ENCODE results near the gene PDE11A.
A peak's percentile ranks its signal among the peaks of the same experiment; 100 is the strongest.
"Not testable (repeated sequence)": the region's sequence is repeated elsewhere in the genome, so short reads cannot be mapped to it uniquely, and the experiment has no call there.

The PDE11A gene

DNA sequence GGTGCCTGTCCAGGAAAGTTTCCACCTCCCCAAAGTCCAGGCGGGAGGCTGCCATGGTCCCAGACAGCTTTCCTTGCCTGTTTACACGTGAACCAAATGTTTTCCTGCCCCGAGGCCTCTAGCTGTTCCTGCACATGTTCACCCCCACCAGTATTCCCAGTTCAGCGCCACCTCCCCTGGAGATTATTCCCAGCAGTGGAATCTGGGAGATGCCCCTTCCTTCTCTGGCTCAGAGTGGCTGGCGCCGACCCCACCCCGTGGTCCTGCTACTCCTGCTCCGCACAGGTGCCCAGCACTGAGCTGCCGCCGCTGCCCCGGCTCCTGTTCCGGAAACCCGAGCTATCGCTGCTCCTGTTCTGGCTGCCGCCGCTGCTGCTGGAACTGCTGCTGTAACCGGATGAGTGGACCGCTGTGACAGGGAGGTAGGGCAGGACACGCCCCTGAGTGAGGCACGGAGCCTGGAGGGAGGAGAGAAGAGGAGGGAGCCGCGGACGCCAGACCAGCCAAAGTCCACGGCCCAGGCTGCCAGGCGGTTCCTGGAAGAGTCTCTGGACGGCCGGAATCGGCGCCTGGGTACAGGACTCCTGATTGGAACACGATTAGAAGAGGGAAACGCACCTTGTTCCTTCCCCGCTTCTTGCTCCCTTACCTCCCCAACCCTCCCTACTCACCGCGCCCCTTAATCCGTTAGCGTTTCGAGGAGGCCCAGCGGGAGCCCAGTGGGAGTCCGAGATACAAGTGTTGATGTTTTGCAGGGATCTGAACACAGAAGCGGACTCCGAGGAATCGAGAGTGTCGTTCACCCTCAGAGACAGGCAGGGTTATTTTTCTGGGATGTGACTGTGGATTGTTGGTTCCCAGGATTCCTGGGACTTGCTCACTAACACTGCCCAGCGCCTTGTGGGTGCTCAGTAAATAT, at the start of gene PDE11A:
TSS of gene PDE11A (minus strand) at position 395 of the 919 bp plus-strand sequence. CDS start at position 55, 340 bp downstream.
- DNase-seq (ENCODE audit: low spot score): peak; percentile 47

DNA sequence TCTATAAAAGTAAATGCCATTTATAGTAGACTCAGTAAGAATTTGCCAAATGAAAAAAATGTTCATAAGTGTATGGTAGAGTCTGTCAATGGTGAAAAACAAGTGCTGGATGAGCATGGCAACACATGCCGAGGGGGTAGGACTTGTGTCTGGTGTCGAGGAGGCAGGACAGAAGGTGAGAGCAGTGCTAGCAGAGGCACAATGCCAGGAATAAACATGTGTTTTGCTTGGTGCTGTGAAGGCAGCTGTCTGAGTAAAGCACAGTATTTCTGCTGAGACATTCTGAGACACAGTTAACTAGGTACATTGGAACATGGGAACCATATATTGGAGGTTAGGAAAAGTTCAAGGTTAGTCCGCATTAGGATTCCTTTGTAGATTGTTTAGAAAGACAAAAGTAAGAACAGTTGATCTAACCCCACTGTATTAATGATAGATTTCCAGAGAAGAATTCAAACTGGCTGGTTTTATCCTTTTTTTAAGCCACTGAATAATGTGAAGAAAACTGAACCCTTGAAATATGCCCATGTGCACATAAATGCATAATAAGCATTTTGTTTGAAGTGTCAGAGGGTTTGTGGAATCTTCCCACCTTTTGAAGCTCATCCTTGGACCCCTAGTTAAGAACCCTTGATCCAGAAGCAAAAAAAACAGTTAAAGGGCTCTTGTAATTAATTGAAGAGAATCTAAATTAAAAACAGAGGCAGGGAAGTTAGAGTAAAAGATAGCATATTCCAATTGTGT, 46.8 kb upstream of the PDE11A start:
- no peak for DNase-seq (ENCODE audit: low spot score)

DNA sequence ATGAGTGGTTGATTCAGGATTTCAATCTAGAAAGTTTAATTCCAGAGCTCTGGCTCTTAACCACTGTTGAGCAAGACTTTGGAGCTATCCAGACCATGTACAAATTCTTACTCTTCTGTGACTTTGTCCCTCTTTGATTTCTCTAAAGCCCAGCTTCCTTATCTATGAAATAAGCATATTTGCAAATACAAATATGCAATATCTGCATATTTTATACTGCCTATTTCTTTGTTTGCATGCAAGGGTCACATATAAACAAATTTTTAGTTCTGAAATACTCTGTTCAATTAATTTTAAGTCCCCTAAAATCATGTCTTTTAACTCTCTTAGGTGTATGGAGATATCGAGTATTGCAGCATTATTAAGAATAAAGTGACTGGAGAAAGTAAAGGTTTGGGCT, 45.1 kb upstream of the PDE11A start:
- DNase-seq (ENCODE audit: low spot score): no peak

GRCh38 chr2:178115271-178115670, 42.7 kb upstream of the PDE11A start:
- DNase-seq (ENCODE audit: low spot score): no peak

- peak; percentile 1 for DNase-seq (ENCODE audit: low spot score)
Observed at GRCh38 chr2:178114462-178114861, 41.9 kb upstream of the PDE11A start.

GRCh38 chr2:178112202-178113152, 39.9 kb upstream of the PDE11A start, which contains the start of gene RBM45:
Gene RBM45, plus strand, starts transcription at chr2:178112437. Its CDS starts 110 bp downstream, at chr2:178112547.
- peak; percentile 89 for DNase-seq (ENCODE audit: low spot score)

DNA sequence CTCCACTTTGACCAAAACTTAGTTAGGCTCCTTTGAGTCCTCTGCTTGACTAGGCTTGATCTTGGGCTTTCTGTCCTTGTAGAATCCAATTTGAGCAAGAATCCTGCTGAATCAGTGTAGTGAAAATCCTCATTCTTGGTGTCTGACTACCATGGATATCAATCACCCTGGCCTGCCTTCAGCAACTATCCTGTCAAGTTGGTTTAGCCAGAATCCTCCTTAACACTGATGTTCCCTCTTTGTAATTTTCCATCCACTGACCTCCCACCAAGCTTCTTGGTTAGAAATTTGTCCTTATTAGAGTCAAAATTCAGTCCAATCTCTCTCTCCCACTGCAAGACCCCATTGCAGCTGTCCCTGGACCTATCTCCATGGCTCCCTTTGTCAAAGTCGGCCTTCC, 39.2 kb upstream of the PDE11A start:
- DNase-seq (ENCODE audit: low spot score): no peak

DNA sequence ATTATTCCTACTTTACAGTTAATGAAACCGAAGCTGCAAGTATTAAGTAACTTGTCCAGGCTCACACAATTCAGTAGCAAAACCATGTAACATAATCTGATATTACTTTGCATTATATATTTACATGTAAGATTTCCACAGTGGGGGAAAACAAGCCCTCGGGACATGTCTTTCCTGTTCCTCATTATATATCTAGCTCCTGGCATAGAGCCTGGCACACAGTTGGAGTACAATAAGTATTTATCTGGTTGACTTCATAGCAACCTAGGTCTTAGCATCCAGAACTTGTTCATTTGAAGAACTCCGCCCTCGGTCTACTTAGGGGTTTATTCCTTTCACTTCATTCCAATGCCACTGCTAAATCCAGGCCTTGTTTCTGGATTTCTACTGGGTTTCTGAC, 38.1 kb upstream of the PDE11A start:
- no peak for DNase-seq (ENCODE audit: low spot score)

DNA sequence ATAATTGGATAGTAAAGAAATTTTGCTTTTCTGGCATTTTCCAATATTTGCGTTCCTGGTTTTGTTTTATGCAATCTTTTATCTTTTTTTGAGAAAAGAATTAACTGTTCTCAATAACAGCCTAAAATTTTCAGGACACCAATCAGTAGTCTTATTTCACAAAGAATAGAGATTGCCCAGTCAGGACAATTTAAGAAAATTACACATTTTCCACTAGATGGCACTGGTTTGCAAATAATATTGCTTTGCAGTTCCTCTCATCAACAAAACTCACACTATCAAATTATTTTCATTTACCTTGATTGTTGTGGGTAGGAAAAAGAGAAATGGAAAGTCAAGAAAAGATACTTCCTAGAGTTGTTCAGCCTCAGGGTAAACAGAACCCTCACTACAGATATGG, 37.2 kb upstream of the PDE11A start:
- DNase-seq (ENCODE audit: low spot score): peak; percentile 57

GRCh38 chr2:178108176-178108575, 35.6 kb upstream of the PDE11A start:
- no peak for DNase-seq (ENCODE audit: low spot score)

- DNase-seq (ENCODE audit: low spot score): no peak
Observed at GRCh38 chr2:178106053-178106452, 33.5 kb upstream of the PDE11A start.

- no peak for DNase-seq (ENCODE audit: low spot score)
Observed at GRCh38 chr2:178105566-178105965, 33.0 kb upstream of the PDE11A start.

GRCh38 chr2:178101321-178102079, 28.9 kb upstream of the PDE11A start:
- no peak for DNase-seq (ENCODE audit: low spot score)

DNA sequence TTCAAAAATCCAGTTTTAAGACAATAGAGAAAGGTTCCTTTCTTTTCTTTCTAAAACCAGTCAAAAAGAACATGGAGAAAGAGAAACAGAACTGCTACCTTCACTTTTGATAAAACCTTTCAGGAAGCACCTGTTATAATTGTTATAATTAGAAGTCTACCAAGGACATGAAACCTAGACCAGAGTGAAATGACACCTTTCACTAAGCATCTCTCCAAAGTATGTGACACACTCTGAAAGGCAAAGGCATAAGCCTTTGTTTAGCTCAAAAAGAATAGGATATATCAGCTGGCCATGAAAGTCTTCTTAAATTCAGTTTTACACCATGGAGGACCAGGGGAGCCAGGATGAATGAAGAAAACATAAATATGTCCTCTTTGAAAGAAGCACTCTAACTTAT, 20.9 kb upstream of the PDE11A start:
- DNase-seq (ENCODE audit: low spot score): no peak

- DNase-seq (ENCODE audit: low spot score): no peak
Observed at GRCh38 chr2:178088774-178089270, 16.2 kb upstream of the PDE11A start.

DNA sequence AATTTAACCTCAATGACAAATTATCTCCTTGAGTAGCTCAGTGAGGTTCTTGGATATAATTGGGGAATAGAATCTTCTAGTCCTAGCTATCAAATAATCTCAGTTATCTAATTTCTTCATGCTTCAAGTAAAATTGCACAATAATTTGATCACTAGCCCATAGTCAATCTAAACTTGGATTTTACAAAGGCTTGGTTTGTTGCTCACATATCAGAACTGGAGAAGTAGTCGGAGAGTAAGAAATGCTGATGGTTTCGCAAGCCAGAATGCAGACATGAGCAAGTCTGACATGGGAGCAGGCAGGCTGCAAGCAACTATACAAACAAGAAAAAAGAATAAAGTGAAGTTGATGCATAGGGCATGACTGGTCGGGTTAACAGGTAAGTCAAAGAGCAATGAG, 11.7 kb upstream of the PDE11A start:
- DNase-seq (ENCODE audit: low spot score): no peak

- no peak for DNase-seq (ENCODE audit: low spot score)
Observed at GRCh38 chr2:178082408-178083045, 9.9 kb upstream of the PDE11A start.

GRCh38 chr2:178079279-178079678, 6.7 kb upstream of the PDE11A start:
- DNase-seq (ENCODE audit: low spot score): not testable (repeated sequence)

DNA sequence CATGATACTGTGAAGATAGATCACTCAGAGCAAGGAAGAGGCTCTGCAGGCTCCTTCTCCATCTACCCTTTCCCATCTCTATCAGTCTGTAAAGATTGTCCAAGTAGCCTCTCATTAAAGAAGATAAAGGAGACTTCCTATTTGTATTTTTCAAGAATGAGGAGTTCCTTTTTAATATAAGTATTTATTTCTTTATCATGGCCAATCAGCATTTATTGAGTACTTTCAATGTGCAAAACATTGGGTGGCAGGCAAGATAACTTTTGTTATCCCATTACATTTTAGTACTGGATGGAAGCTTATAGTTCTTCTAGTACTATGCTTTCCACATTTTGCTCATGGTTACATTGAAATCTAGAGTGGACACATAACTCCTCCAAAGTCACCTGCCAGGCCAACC, 3.6 kb upstream of the PDE11A start:
- DNase-seq (ENCODE audit: low spot score): no peak

DNA sequence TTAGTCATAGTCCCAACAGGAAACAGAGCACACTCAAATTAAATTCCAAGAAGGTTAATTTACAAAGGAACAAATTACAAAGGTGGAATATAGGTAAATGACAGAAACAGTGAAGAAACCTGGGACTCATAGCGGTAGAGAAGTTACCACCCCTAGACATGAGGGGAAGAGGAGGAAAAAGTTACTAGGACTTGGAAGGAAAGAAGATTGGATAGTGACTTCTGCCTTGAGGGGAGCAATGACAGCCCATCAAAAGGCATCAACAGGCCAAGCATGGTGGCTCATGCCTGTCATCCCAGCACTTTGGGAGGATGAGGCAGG, 2.4 kb upstream of the PDE11A start:
- no peak for DNase-seq (ENCODE audit: low spot score)
